Activated effector memory CD4-positive, alpha-beta T cell treated with Interleukin-2 at 50 U/mL for 16 hours (primary cell): ENCODE results near the gene HEMK1.

Source experiments
- DNase-seq: peaks from one replicate; pipeline ENCODE4 v3.0.0-alpha.2; 2020

HEMK1 gene

GRCh38 chr3:50568947-50569749, at the start of gene HEMK1:
TSS of gene HEMK1 (plus strand) at chr3:50569522. CDS start at chr3:50571105, 1,583 bp downstream.
- peak; percentile 90 for DNase-seq

GRCh38 chr3:50520849-50521248, 48.5 kb upstream of the HEMK1 start:
- DNase-seq: no peak

GRCh38 chr3:50521572-50521971, 47.8 kb upstream of the HEMK1 start:
- no peak for DNase-seq

- DNase-seq: no peak
These were observed 46.0 kb upstream of the HEMK1 start for GRCh38 chr3:50523279-50523811.

- no peak for DNase-seq
These were observed 44.6 kb upstream of the HEMK1 start for GRCh38 chr3:50524746-50525145.

GRCh38 chr3:50525191-50525910, 44.0 kb upstream of the HEMK1 start:
- no peak for DNase-seq

GRCh38 chr3:50525987-50526386, 43.3 kb upstream of the HEMK1 start:
- DNase-seq: no peak

- DNase-seq: no peak
These were observed 39.0 kb upstream of the HEMK1 start for GRCh38 chr3:50530001-50530970.

GRCh38 chr3:50531201-50531600, 38.1 kb upstream of the HEMK1 start:
- DNase-seq: no peak

- DNase-seq: no peak
These were observed 37.1 kb upstream of the HEMK1 start for GRCh38 chr3:50532062-50532705.

GRCh38 chr3:50533316-50533715, 36.0 kb upstream of the HEMK1 start:
- DNase-seq: no peak

- no peak for DNase-seq
These were observed 35.4 kb upstream of the HEMK1 start for GRCh38 chr3:50533807-50534461.

GRCh38 chr3:50534681-50535330, 34.5 kb upstream of the HEMK1 start:
- no peak for DNase-seq

GRCh38 chr3:50536471-50537180, 32.7 kb upstream of the HEMK1 start:
- no peak for DNase-seq

- DNase-seq: no peak
These were observed 31.7 kb upstream of the HEMK1 start for GRCh38 chr3:50537421-50538129.

GRCh38 chr3:50539356-50540286, 29.7 kb upstream of the HEMK1 start:
- no peak for DNase-seq

- peak; percentile 34 for DNase-seq
These were observed 26.9 kb upstream of the HEMK1 start for GRCh38 chr3:50542177-50543034.

GRCh38 chr3:50545781-50546180, 23.5 kb upstream of the HEMK1 start:
- no peak for DNase-seq
